Mesenchymal stem cell (in vitro differentiated cells and primary cell): ENCODE measurements around the gene POU3F3.
A peak's percentile ranks its signal among the peaks of the same experiment; 100 is the strongest.

ENCODE experiments used
- DNase-seq: peaks from one replicate; pipeline ENCODE4 v3.0.0-alpha.2; 2013
- H2AFZ ChIP-seq: one replicate; pipeline ENCODE4 v1.6.1; 2013; ENCODE audit warnings: low read depth, mild to moderate bottlenecking, control low read depth, inconsistent platforms, low read length, moderate library complexity
- H2AK5ac ChIP-seq: 2 replicates; pipeline ENCODE4 v1.6.1; 2013; ENCODE audit warnings: low read length, moderate library complexity, mild to moderate bottlenecking, inconsistent platforms; ENCODE audit not compliant: severe bottlenecking
- H2BK120ac ChIP-seq: one replicate; pipeline ENCODE4 v1.6.1; 2013; ENCODE audit warnings: low read depth, mild to moderate bottlenecking, inconsistent platforms, low read length, moderate library complexity
- H2BK12ac ChIP-seq, 2 experiments: one replicate each; pipeline ENCODE4 v1.6.1; 2013; ENCODE audit warnings: inconsistent platforms in 2 of 2, low read length in 2 of 2, mild to moderate bottlenecking in 2 of 2, moderate library complexity in 2 of 2, control low read depth in 1 of 2
- H2BK15ac ChIP-seq: one replicate; pipeline ENCODE4 v1.6.1; 2013; ENCODE audit warnings: mild to moderate bottlenecking, low read depth, inconsistent platforms; ENCODE audit not compliant: poor library complexity, severe bottlenecking
- H2BK5ac ChIP-seq: 2 replicates; pipeline ENCODE4 v1.6.1; 2013; ENCODE audit warnings: low read depth, mild to moderate bottlenecking, low read length, control low read depth, inconsistent platforms; ENCODE audit not compliant: poor library complexity, severe bottlenecking
- H3K14ac ChIP-seq, 2 experiments: one replicate each; pipeline ENCODE4 v1.6.1; 2013; ENCODE audit warnings: inconsistent platforms in 2 of 2, low read length in 2 of 2, control low read depth in 1 of 2, mild to moderate bottlenecking in 1 of 2, moderate library complexity in 1 of 2
- H3K18ac ChIP-seq, 2 experiments: one replicate each; pipeline ENCODE4 v1.6.1; 2013; ENCODE audit warnings: inconsistent platforms in 2 of 2, low read length in 2 of 2, control low read depth in 1 of 2, low read depth in 1 of 2, mild to moderate bottlenecking in 1 of 2
- H3K23ac ChIP-seq, 2 experiments: one replicate each; pipeline ENCODE4 v1.6.1; 2013; ENCODE audit warnings: inconsistent platforms in 2 of 2, low read length in 2 of 2, mild to moderate bottlenecking in 2 of 2, moderate library complexity in 2 of 2, control low read depth in 1 of 2
- H3K27ac ChIP-seq: 2 replicates; pipeline ENCODE4 v1.5.1; 2013; ENCODE audit warnings: mild to moderate bottlenecking, moderate library complexity, low read length, control low read depth, inconsistent platforms; ENCODE audit not compliant: poor library complexity, severe bottlenecking
- H3K27me3 ChIP-seq, 2 experiments: 2 replicates each; pipeline versions ENCODE4 v1.6.1 to v1.7.0; 2013; ENCODE audit warnings: low read length in 2 of 2, mild to moderate bottlenecking in 2 of 2, moderate library complexity in 2 of 2, control low read depth in 1 of 2, inconsistent platforms in 1 of 2; ENCODE audit not compliant: control insufficient read depth in 1 of 2, insufficient read depth in 1 of 2
- H3K36me3 ChIP-seq, 2 experiments: 2 replicates each; pipeline versions ENCODE4 v1.6.1 to v1.7.0; 2013; ENCODE audit warnings: low read length in 2 of 2, control low read depth in 1 of 2, inconsistent platforms in 1 of 2, low read depth in 1 of 2, mild to moderate bottlenecking in 1 of 2; ENCODE audit not compliant: insufficient read depth in 2 of 2, control insufficient read depth in 1 of 2
- H3K4ac ChIP-seq, 2 experiments: one replicate each; pipeline ENCODE4 v1.6.1; 2013; ENCODE audit warnings: inconsistent platforms in 2 of 2, low read length in 2 of 2, mild to moderate bottlenecking in 2 of 2, moderate library complexity in 2 of 2, control low read depth in 1 of 2, low read depth in 1 of 2
- H3K4me1 ChIP-seq: 2 replicates; pipeline ENCODE4 v1.6.1; 2013; ENCODE audit warnings: low read depth, low read length, control low read depth; ENCODE audit not compliant: control insufficient read depth, insufficient read depth
- H3K4me2 ChIP-seq: 2 replicates; pipeline ENCODE4 v1.6.1; 2013; ENCODE audit warnings: low read length, mild to moderate bottlenecking, inconsistent platforms; ENCODE audit not compliant: poor library complexity, severe bottlenecking
- H3K4me3 ChIP-seq, 2 experiments: 2 replicates each; pipeline versions ENCODE4 v1.5.1 to v1.7.0; 2013; ENCODE audit warnings: low read length in 2 of 2, mild to moderate bottlenecking in 2 of 2, control low read depth in 1 of 2, low read depth in 1 of 2; ENCODE audit not compliant: insufficient read depth in 1 of 2
- H3K79me1 ChIP-seq: replicated peaks from 2 replicates; pipeline ENCODE4 v1.6.1; 2013; ENCODE audit warnings: mild to moderate bottlenecking, control low read depth, low read length, inconsistent platforms; ENCODE audit not compliant: poor library complexity, severe bottlenecking
- H3K9ac ChIP-seq: 2 replicates; pipeline ENCODE4 v1.7.0; 2013; ENCODE audit warnings: mild to moderate bottlenecking, low read length, moderate library complexity
- H3K9me3 ChIP-seq: 2 replicates; pipeline ENCODE4 v1.7.0; 2013; ENCODE audit warnings: mild to moderate bottlenecking, low read length; ENCODE audit not compliant: control insufficient read depth
- H4K8ac ChIP-seq: one replicate; pipeline ENCODE4 v1.6.1; 2013; ENCODE audit warnings: inconsistent platforms, mild to moderate bottlenecking, low read length, moderate library complexity
- H4K91ac ChIP-seq: one replicate; pipeline ENCODE4 v1.6.1; 2013; ENCODE audit warnings: mild to moderate bottlenecking, low read length, inconsistent platforms
- WGBS: methylation state at CpG from one replicate; pipeline ENCODE4 v1.1.7; 2013; ENCODE audit warnings: mixed read lengths; 5-methylcytosine and 5-hydroxymethylcytosine counted together

Gene POU3F3

DNA sequence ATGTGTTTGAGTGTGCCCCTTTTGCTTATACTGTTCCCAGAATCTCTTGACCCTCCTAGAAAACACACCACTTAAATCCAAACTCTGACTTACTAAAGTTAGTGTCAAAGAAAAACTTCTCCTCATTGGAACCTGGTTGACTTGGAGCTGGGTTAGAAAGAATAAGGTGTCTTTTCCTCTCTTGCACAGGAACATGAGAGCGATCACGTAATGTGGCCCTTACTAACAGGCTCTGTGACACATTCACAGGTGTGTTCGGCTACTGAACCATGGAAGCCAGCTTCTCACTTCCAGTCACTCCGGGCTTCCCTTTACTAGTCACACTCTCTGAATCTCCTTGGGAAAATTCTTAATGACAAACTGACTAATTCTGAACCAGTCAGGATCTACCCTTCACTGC is 5.4 kb upstream of the POU3F3 start:
- H3K4ac ChIP-seq, result no peak overlapping the region
- H2AFZ ChIP-seq, result no peak overlapping the region
- H3K79me1 ChIP-seq, result no peaks in the 10 kb centered on the region
- 7% methylated on average over 4 of the region's 4 CpGs for WGBS
- H2BK120ac ChIP-seq, result no peak overlapping the region
- H4K91ac ChIP-seq, result no peak overlapping the region
- no peak for DNase-seq
- H3K23ac ChIP-seq, result no peak overlapping the region
- peaks cover 0 to 3% of the 10 kb centered on the region in 2 experiments for H3K36me3 ChIP-seq
- no peak overlapping the region for H2BK15ac ChIP-seq
- no peak overlapping the region for H3K4me2 ChIP-seq
- H2BK12ac ChIP-seq, result no peak overlapping the region
- H2AK5ac ChIP-seq, result no peak overlapping the region
- no peak overlapping the region for H3K14ac ChIP-seq
- H2BK5ac ChIP-seq, result no peak overlapping the region
- H3K9me3 ChIP-seq, result no peaks in the 10 kb centered on the region
- H3K27me3 ChIP-seq, result peaks cover 89 to 95% of the 10 kb centered on the region in 2 experiments
- no peak overlapping the region for H3K18ac ChIP-seq
- H3K4me1 ChIP-seq, result peaks cover 28% of the 10 kb centered on the region
- H4K8ac ChIP-seq, result no peak overlapping the region
- no peak overlapping the region for H3K27ac ChIP-seq
- H3K9ac ChIP-seq, result no peak overlapping the region
- no peak overlapping the region for H3K4me3 ChIP-seq

- Histone ChIP-seq H2BK15ac (no peak overlapping the region), H3K9me3 (no peaks in the 10 kb centered on the region), H3K4ac (no peak overlapping the region), H3K14ac (no peak overlapping the region), H3K18ac (no peak overlapping the region), H2BK120ac (no peak overlapping the region), H2BK5ac (no peak overlapping the region), H3K23ac (no peak overlapping the region), H3K4me1 (peaks cover 29% of the 10 kb centered on the region), H2AK5ac (no peak overlapping the region), H3K4me3 (no peak overlapping the region), H4K91ac (no peak overlapping the region), H3K4me2 (no peak overlapping the region), H2AFZ (no peak overlapping the region), H3K9ac (no peak overlapping the region), H3K36me3 (no peaks in the 10 kb centered on the region), H2BK12ac (no peak overlapping the region), H4K8ac (no peak overlapping the region), H3K27ac (no peak overlapping the region), H3K79me1 (no peaks in the 10 kb centered on the region), H3K27me3 (peaks cover 89 to 93% of the 10 kb centered on the region in 2 experiments)
- WGBS, result 0% methylated on average over 1 of the region's 1 CpG
- DNase-seq, result no peak
Observed at GRCh38 chr2:104849101-104849500, 4.8 kb upstream of the POU3F3 start.

DNA sequence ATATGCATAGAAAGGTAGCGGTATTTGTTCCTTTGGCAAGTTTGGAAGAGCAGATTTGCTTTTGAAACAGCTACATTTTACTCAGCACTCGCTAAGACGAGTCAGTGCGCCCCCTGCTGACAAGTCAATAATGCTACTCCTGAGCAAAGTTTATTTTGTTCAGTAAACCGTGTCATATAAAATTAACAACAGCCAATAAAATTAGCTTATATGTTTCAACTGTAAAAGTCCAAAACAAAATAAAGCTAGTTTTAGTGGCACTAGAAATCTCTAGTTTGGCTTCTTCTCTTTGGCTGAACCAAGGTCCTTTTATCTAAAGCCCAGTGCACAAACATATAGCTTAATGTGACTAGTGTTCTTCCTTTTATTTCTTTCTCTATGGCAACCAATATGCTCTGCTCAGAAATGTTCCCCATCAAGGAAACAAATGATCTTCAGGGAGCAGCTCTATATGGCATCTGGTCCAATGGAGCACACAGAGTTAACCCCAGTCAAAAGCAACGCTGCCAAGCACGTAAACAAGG is 4.2 kb upstream of the POU3F3 start:
- H3K27ac ChIP-seq, result no peak overlapping the region
- H3K4me2 ChIP-seq, result no peak overlapping the region
- H3K18ac ChIP-seq, result no peak overlapping the region
- H3K4me3 ChIP-seq, result no peak overlapping the region
- no peak overlapping the region for H4K91ac ChIP-seq
- peak; percentile 29 for DNase-seq
- H3K14ac ChIP-seq, result no peak overlapping the region
- no peak overlapping the region for H4K8ac ChIP-seq
- no peak overlapping the region for H2AK5ac ChIP-seq
- H3K23ac ChIP-seq, result no peak overlapping the region
- H3K79me1 ChIP-seq, result no peaks in the 10 kb centered on the region
- peaks cover 25% of the 10 kb centered on the region for H3K4me1 ChIP-seq
- H2BK120ac ChIP-seq, result no peak overlapping the region
- H3K9me3 ChIP-seq, result no peaks in the 10 kb centered on the region
- no peak overlapping the region for H2BK12ac ChIP-seq
- H2BK5ac ChIP-seq, result no peak overlapping the region
- no peak overlapping the region for H2BK15ac ChIP-seq
- WGBS, result 5% methylated on average over 5 of the region's 7 CpGs
- H3K36me3 ChIP-seq, result no peaks in the 10 kb centered on the region
- peaks cover 89 to 93% of the 10 kb centered on the region in 2 experiments for H3K27me3 ChIP-seq
- no peak overlapping the region for H3K4ac ChIP-seq
- no peak overlapping the region for H3K9ac ChIP-seq
- no peak overlapping the region for H2AFZ ChIP-seq

DNA sequence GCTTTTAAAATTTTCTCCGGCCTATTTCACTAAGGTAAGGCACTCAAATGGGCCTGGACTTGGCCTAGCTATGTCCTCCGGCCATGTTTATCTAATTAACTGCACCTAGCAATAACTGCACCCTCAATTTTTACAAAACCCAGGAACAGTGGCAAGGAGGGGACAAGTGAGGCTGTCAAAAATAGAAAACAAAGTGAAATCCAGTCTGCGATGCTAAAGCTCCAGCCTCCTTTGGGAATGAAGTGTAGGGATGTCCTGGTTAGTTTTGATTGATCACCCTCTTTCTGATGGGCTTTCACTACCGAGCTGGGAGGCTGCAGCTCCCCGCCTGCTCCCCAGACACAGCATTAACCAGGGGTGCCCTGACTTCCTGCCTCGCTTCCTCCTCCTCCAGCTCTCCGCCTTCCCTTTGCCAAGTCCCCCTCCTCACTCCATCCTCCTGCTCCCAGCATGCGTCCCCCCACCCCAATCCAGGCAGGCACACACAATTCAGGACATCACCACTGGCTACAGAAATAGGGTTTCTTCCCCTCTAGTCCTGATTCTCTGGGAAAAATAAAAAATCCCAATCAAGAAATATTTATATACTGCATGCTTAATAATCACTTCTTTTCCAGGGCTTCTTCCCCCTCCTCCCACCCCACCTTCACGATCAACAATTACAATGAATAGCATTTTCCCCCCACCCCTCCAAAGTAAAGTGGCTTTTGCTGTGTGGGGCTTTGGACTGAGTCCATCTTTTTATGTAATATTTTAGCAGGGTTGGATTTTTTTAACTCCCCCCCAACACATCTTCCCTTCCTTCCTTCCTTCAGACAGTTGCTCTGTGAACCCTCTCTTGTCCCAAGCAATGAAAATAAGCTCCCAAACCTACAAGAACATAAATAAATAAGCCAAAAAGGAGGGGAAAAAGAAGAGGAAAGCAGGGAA is 3.3 kb upstream of the POU3F3 start:
- Histone ChIP-seq H3K9ac (no peak overlapping the region), H3K4me3 (no peak overlapping the region), H3K79me1 (no peaks in the 10 kb centered on the region), H3K14ac (no peak overlapping the region), H2BK12ac (no peak overlapping the region), H2BK15ac (no peak overlapping the region), H2BK5ac (no peak overlapping the region), H2AK5ac (no peak overlapping the region), H2BK120ac (no peak overlapping the region), H3K9me3 (no peaks in the 10 kb centered on the region), H3K4me1 (peaks cover 21% of the 10 kb centered on the region), H3K4ac (no peak overlapping the region), H3K27me3 (peaks cover 81 to 87% of the 10 kb centered on the region in 2 experiments), H3K4me2 (no peak overlapping the region), H3K27ac (no peak overlapping the region), H3K18ac (no peak overlapping the region), H4K8ac (no peak overlapping the region), H3K36me3 (no peaks in the 10 kb centered on the region), H4K91ac (no peak overlapping the region), H2AFZ (no peak overlapping the region), H3K23ac (no peak overlapping the region)
- no peak for DNase-seq
- 3% methylated on average over 7 of the region's 9 CpGs for WGBS
